CD4-positive, alpha-beta T cell treated with Interleukin-10 for 1 hour (primary cell): ENCODE data around the gene WDR90.

Experiments used
- DNase-seq: peaks from one replicate; pipeline ENCODE4 v3.0.0-alpha.2; 2020

WDR90 gene

GRCh38 chr16:640614-641013 is 8.6 kb upstream of the WDR90 start:
- DNase-seq: no peak

- peak; percentile 71 for DNase-seq
These were observed 7.6 kb upstream of the WDR90 start, which contains the start of gene MCRIP2 for GRCh38 chr16:641326-642188. TSS of gene MCRIP2 (plus strand) at chr16:641828. CDS start at chr16:641992, 164 bp downstream.

- DNase-seq: peak; percentile 33
These were observed 6.7 kb upstream of the WDR90 start for GRCh38 chr16:642189-643049.

- DNase-seq: no peak
These were observed 6.2 kb upstream of the WDR90 start for GRCh38 chr16:643050-643368.

GRCh38 chr16:644556-644955 is 4.6 kb upstream of the WDR90 start:
- DNase-seq: no peak

GRCh38 chr16:645852-646678 is 3.1 kb upstream of the WDR90 start:
- DNase-seq: no peak

- no peak for DNase-seq
These were observed 2.4 kb upstream of the WDR90 start for GRCh38 chr16:646679-647172.

GRCh38 chr16:647173-647902 is 1.8 kb upstream of the WDR90 start:
- no peak for DNase-seq

GRCh38 chr16:648071-648780 is 939 bp upstream of the WDR90 start:
- DNase-seq: peak; percentile 39

- no peak for DNase-seq
These were observed 466 bp downstream of the WDR90 start for GRCh38 chr16:649631-650030.

- no peak for DNase-seq
These were observed 2.7 kb downstream of the WDR90 start for GRCh38 chr16:651844-652243.

- no peak for DNase-seq
These were observed 3.5 kb downstream of the WDR90 start for GRCh38 chr16:652454-653305.

- DNase-seq: no peak
These were observed 4.9 kb downstream of the WDR90 start for GRCh38 chr16:654034-654433.

- DNase-seq: no peak
These were observed 8.3 kb downstream of the WDR90 start for GRCh38 chr16:657487-657886.

- DNase-seq: no peak
These were observed 9.8 kb downstream of the WDR90 start for GRCh38 chr16:658679-659571.

GRCh38 chr16:659618-660017 is 10.5 kb downstream of the WDR90 start:
- no peak for DNase-seq

GRCh38 chr16:660132-660458 is 10.9 kb downstream of the WDR90 start:
- no peak for DNase-seq

GRCh38 chr16:660459-661183 is 11.5 kb downstream of the WDR90 start:
- DNase-seq: peak; percentile 67
